ENCODE data around the gene HDAC9.

The HDAC9 gene

DNA sequence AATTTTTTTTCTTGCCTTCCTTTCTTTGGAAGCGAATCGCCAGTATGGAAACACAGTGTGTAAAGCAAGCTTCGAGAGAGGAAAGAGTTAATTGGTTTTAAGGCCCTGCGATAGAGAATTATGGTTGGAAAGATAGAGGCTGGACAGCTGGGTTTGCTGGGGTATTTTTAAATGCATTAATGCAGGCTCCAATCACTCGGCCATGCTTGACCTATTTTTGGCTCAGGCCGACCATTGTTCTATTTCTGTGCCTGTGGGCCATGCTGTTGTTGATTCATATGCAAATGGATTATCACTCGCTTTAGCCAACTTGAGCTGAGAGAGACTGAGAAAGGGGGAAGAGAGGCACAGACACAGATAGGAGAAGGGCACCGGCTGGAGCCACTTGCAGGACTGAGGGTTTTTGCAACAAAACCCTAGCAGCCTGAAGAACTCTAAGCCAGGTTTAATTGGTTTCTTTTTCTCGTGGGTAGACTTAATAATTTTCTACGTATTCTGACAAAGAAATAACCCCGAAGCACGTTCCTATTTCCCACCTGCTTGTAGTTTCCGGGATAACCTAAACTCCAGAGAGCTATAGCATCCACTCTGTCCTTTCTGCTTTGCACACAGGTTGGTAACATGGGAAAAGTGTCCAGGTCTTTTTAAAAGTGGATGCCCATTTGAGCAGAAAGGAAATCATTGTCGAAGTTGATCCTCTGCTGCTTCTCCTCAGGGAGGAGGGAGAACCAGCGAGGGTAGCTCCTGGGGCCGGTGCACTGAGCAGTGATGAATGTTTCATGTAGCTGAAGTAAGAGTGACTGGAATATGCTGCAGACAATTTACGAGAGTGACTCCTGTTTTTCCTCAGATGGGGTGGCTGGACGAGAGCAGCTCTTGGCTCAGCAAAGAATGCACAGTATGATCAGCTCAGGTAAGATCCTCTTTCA, at the start of gene HDAC9:
HDAC9 (plus strand) TSS at position 338 of the 929 bp plus-strand sequence; CDS start at position 892, 554 bp downstream.
- TF ChIP-seq, protein P1, sequence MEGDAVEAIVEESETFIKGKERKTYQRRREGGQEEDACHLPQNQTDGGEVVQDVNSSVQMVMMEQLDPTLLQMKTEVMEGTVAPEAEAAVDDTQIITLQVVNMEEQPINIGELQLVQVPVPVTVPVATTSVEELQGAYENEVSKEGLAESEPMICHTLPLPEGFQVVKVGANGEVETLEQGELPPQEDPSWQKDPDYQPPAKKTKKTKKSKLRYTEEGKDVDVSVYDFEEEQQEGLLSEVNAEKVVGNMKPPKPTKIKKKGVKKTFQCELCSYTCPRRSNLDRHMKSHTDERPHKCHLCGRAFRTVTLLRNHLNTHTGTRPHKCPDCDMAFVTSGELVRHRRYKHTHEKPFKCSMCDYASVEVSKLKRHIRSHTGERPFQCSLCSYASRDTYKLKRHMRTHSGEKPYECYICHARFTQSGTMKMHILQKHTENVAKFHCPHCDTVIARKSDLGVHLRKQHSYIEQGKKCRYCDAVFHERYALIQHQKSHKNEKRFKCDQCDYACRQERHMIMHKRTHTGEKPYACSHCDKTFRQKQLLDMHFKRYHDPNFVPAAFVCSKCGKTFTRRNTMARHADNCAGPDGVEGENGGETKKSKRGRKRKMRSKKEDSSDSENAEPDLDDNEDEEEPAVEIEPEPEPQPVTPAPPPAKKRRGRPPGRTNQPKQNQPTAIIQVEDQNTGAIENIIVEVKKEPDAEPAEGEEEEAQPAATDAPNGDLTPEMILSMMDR (IDR thresholded peaks at IDR 0.05; ENCODE audit: low read depth, low read length, missing control alignments) = no peak
- no peak for DNase-seq (ENCODE audit: extremely low read depth, low read depth)
- peak within 1 kb of the TSS; percentile 26 for H3K4me3 ChIP-seq (replicated peaks; ENCODE audit: low read depth, low read length)

DNA sequence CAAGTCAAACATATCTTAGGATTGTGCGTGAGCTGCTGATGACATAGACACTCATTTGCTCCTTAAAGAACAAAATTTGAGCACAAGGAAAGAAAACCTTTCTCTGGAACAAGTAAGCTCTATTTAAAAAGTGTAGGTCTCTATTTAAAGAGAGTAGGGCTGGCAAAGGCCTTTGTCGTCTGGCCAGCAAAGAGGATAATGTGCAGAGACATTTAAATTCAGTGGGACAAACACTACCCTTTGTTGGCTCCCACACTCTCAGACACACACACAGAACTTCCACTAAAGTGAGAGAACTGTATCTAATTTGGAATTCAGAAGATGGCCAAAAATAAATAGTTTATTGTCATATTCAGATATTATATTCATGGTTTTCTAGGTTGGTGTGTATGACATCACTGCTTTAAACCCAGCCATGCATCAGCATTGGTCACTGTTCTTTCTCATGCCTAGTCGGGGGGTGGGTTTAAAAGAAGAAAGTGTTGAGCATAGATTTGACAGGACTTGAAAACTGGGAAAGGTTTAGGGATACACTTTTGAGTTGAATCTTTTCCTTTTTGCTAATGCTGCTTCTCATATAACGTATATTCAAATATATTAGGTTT, 49.5 kb upstream of the HDAC9 start:
- TF ChIP-seq, protein P1 (IDR thresholded peaks at IDR 0.05; ENCODE audit: low read depth, low read length, missing control alignments) = no peak
- DNase-seq (ENCODE audit: extremely low read depth, low read depth) = no peak
- H3K4me3 ChIP-seq (replicated peaks; ENCODE audit: low read depth, low read length) = no peak overlapping the region

DNA sequence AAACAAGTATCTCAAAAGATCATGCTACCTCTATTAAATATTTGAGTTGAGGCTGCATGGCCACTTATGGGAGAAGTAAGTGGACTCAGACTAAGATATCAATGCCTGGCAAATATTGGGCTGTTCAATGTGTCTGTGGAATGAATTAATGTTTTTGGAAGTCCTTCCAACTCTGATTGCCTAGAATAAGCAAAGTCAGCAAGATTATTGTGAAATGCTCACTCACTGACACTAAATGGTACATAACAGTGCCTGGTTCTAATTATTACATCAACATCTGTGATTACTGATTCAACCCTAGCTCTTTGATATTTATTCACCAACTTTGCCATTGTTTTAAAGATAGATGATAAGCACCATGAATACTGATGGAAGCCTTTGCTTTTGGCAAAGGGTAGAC, 45.5 kb upstream of the HDAC9 start:
- no peak overlapping the region for H3K4me3 ChIP-seq (replicated peaks; ENCODE audit: low read depth, low read length)
- TF ChIP-seq, protein P1 (IDR thresholded peaks at IDR 0.05; ENCODE audit: low read depth, low read length, missing control alignments) = no peak
- DNase-seq (ENCODE audit: extremely low read depth, low read depth) = no peak

DNA sequence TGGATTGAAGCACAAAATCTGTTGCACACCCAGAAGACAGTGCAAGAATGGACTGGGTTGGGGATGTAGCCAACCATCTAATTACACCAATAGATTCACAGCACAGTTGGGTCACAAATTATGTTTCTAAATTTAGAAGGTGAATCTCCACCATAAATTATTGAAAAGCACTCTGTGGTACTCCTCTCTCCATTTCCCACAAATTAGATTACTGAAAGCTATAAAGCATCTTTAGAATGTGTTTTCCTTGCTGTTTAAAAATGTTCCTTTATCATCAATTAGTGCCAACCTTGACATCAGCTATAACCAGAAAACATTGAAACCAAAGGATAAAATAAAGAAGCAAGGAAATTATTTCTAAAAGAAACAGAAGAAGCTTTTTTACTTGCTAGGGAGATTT, 39.9 kb upstream of the HDAC9 start:
- DNase-seq (ENCODE audit: extremely low read depth, low read depth) = no peak
- TF ChIP-seq, protein P1 (IDR thresholded peaks at IDR 0.05; ENCODE audit: low read depth, low read length, missing control alignments) = no peak
- no peak overlapping the region for H3K4me3 ChIP-seq (replicated peaks; ENCODE audit: low read depth, low read length)

DNA sequence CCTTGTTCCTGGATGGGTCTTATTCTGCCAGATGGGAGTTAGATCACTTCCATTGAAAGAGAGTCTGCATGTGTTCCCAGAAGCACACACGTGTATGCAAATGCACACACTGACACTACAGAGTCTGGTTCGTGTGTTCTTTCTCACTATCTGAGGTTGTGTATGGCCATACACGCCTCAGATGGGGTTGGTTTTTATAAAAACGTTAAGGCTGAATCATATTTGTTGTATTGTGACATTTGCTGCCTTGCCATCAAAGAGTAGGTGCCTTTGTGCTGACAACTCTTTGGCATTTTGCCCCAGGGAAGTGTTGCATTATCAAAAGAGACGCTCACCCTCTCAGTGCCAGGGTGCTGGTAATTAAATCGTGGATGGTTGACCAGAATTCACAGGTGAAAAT, 37.7 kb upstream of the HDAC9 start:
- TF ChIP-seq, protein P1 (IDR thresholded peaks at IDR 0.05; ENCODE audit: low read depth, low read length, missing control alignments) = no peak
- no peak overlapping the region for H3K4me3 ChIP-seq (replicated peaks; ENCODE audit: low read depth, low read length)
- no peak for DNase-seq (ENCODE audit: extremely low read depth, low read depth)

DNA sequence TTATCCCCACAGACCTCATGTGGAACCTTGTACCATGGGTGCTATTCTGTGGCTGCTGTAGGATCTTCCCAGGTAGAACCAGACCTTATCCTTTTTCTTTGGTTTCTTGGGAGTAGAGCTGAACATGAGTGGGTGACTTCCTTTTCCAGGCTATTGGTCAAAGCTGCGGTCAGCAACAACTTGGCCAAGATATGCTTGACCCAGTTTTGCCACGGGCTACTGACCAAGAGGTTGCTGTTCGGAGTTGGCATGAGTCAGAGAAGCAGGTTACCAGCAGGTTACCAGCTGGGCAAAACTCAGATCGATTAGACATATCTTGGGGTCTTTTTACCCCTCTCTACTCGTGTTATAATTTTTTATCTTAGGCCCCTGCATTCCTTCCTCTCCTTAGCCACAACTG, 36.7 kb upstream of the HDAC9 start:
- TF ChIP-seq, protein P1 (IDR thresholded peaks at IDR 0.05; ENCODE audit: low read depth, low read length, missing control alignments) = no peak
- DNase-seq (ENCODE audit: extremely low read depth, low read depth) = no peak
- no peak overlapping the region for H3K4me3 ChIP-seq (replicated peaks; ENCODE audit: low read depth, low read length)
